ENCODE data around the gene OR10A5.

OR10A5 gene

GRCh38 chr11:6894097-6894496 is 48.6 kb downstream of the OR10A5 start:
- H3K27ac ChIP-seq = no peak overlapping the region
- no peak for TF ChIP-seq ZFX (IDR thresholded peaks at IDR 0.05)
- TF ChIP-seq CTCF (conservative IDR thresholded peaks at IDR 0.05) = no peak

GRCh38 chr11:6895010-6895409 is 49.5 kb downstream of the OR10A5 start:
- TF ChIP-seq ZFX (IDR thresholded peaks at IDR 0.05) (no peak), CTCF (conservative IDR thresholded peaks at IDR 0.05) (no peak)

More at GRCh38 chr11:6895010-6895409, 49.5 kb downstream of the OR10A5 start:
- H3K27ac ChIP-seq = no peak overlapping the region
